Measurements from ENCODE around the gene GALNT16.
"Not testable (repeated sequence)": the region's sequence is repeated elsewhere in the genome, so short reads cannot be mapped to it uniquely, and the experiment has no call there.

GALNT16 gene

GRCh38 chr14:69376439-69376838 lies 116.5 kb downstream of the GALNT16 start:
- no peak overlapping the region for H3K4me3 ChIP-seq (ENCODE audit: low read depth, low read length)
- TF ChIP-seq CTCF (IDR thresholded peaks at IDR 0.05; ENCODE audit: insufficient read depth, low read depth, low read length, missing control alignments): no peak
- no peak for DNase-seq (ENCODE audit: low read depth)

- no peak for DNase-seq (ENCODE audit: low read depth)
- TF ChIP-seq CTCF (IDR thresholded peaks at IDR 0.05; ENCODE audit: insufficient read depth, low read depth, low read length, missing control alignments): no peak
- no peak overlapping the region for H3K4me3 ChIP-seq (ENCODE audit: low read depth, low read length)
These were observed 118.3 kb downstream of the GALNT16 start for GRCh38 chr14:69378274-69378673.

GRCh38 chr14:69387311-69387710 lies 127.4 kb downstream of the GALNT16 start:
- TF ChIP-seq CTCF (IDR thresholded peaks at IDR 0.05; ENCODE audit: insufficient read depth, low read depth, low read length, missing control alignments): no peak
- H3K4me3 ChIP-seq (ENCODE audit: low read depth, low read length): no peak overlapping the region
- DNase-seq (ENCODE audit: low read depth): no peak

GRCh38 chr14:69391400-69391799 lies 131.4 kb downstream of the GALNT16 start:
- H3K4me3 ChIP-seq (ENCODE audit: low read depth, low read length); DNase-seq (ENCODE audit: low read depth): not testable (repeated sequence)

GRCh38 chr14:69392481-69392880 lies 132.5 kb downstream of the GALNT16 start:
- DNase-seq (ENCODE audit: low read depth): peak; percentile 26
- no peak for TF ChIP-seq CTCF (IDR thresholded peaks at IDR 0.05; ENCODE audit: insufficient read depth, low read depth, low read length, missing control alignments)
- H3K4me3 ChIP-seq (ENCODE audit: low read depth, low read length): 0 out of 2 replicates have a peak overlapping the region, but pooled peaks have one; percentile 5

- H3K4me3 ChIP-seq (ENCODE audit: low read depth, low read length): no peak overlapping the region
- no peak for DNase-seq (ENCODE audit: low read depth)
- no peak for TF ChIP-seq CTCF (IDR thresholded peaks at IDR 0.05; ENCODE audit: insufficient read depth, low read depth, low read length, missing control alignments)
These were observed 136.0 kb downstream of the GALNT16 start for GRCh38 chr14:69395929-69396328.

- peak within 1 kb of the TSS; percentile 80 for H3K4me3 ChIP-seq (ENCODE audit: low read depth, low read length)
- peak; percentile 97 for DNase-seq (ENCODE audit: low read depth)
- TF ChIP-seq CTCF (IDR thresholded peaks at IDR 0.05; ENCODE audit: insufficient read depth, low read depth, low read length, missing control alignments): no peak
These were observed 138.3 kb downstream of the GALNT16 start, which contains the start of the genes ERH and SLC39A9 for GRCh38 chr14:69398053-69398817. Gene ERH (minus strand): TSS chr14:69398299. CDS start chr14:69398233, 66 bp downstream. Gene SLC39A9 (plus strand): TSS chr14:69398692. CDS start chr14:69399370, 678 bp downstream.

All from GM12865 (cell line).